Measurements from ENCODE around the gene TGM3.

The TGM3 gene

DNA sequence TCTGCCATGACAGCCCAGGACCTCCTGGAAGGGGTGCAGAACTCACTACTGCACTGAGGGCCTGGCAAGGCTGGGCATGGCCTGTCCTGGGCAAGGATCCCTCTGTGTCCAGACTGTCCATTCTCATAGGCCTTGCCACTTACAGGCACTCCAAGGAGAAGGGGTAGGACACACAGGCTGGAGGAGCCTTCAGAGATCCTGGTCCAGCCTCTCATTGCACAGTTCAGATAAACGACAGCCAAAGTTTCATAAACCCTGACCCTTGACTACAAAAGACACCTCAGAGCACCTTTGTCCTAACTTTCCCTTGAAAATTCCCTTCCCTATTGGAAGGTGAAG is 19.6 kb downstream of the TGM3 start:
- no peak overlapping the region for H3K27ac ChIP-seq

GRCh38 chr20:2316847-2317495 is 21.2 kb downstream of the TGM3 start:
- no peak overlapping the region for H3K27ac ChIP-seq
- no peak for TF ChIP-seq CTCF (conservative IDR thresholded peaks at IDR 0.05)

More for the DNA sequence above, 19.6 kb downstream of the TGM3 start:
- no peak for TF ChIP-seq CTCF (conservative IDR thresholded peaks at IDR 0.05)

GRCh38 chr20:2320813-2321658 is 25.2 kb downstream of the TGM3 start:
- no peak for TF ChIP-seq CTCF (conservative IDR thresholded peaks at IDR 0.05)
- peak overlapping the region; percentile 93 for H3K27ac ChIP-seq

GRCh38 chr20:2323051-2323450 is 27.2 kb downstream of the TGM3 start:
- TF ChIP-seq CTCF (conservative IDR thresholded peaks at IDR 0.05): no peak
- H3K27ac ChIP-seq: peak overlapping the region; percentile 93; the same call in 1 of the 2 replicates

DNA sequence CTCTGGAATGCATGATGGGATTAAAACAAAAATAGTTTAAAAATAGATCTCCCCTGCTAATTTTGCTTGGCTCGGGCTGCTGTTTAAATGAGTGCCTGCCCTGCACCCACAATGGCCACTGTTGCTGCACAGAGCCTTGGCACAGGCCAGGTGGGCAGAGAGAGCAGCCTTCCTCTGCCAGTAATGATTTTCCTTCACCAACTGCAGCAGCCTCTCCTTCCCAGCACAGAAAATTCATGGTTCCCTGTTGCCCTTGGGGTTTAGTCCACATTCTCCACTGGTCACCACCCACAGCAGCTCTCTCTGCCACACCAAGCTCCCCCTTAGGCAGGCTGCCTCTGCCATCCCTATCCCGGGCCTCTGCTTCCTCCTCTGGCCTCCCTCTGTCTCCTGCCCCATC is 30.2 kb downstream of the TGM3 start:
- no peak for TF ChIP-seq CTCF (conservative IDR thresholded peaks at IDR 0.05)

GRCh38 chr20:2327620-2328555 is 32.1 kb downstream of the TGM3 start:
- no peak overlapping the region for H3K27ac ChIP-seq
- no peak for TF ChIP-seq CTCF (conservative IDR thresholded peaks at IDR 0.05)

More for the DNA sequence above, 30.2 kb downstream of the TGM3 start:
- no peak overlapping the region for H3K27ac ChIP-seq

GRCh38 chr20:2329286-2329685 is 33.5 kb downstream of the TGM3 start:
- no peak overlapping the region for H3K27ac ChIP-seq
- TF ChIP-seq CTCF (conservative IDR thresholded peaks at IDR 0.05): no peak

Data from VCaP (cell line).